ENCODE results near the gene COL4A2. TPM values are rescaled to one million over a fixed set of nuclear protein-coding genes. Genes with fewer than 3 reads are reported as not detected.

Gene COL4A2
- total and polyA plus RNA-seq, 2 donors (not counting 1 experiment from before 2014, with no cell fraction given), result 0.17 TPM; not detected in 1

- H4K20me1 ChIP-seq (ENCODE audit: control insufficient read depth, insufficient read depth, low read length, poor library complexity, severe bottlenecking), result no peaks in the 10 kb centered on the region
- DNase-seq, result no peak
- peaks cover 19% of the 10 kb centered on the region for H3K27me3 Mint-ChIP-seq
- H3K36me3 ChIP-seq (replicated peaks in 1 of 2; ENCODE audit: control extremely low read depth in 1 of 2, control insufficient read depth in 1 of 2, extremely low read depth in 1 of 2, insufficient read depth in 2 of 2, low read length in 1 of 2), result no peaks in the 10 kb centered on the region
- H3K27me3 ChIP-seq (replicated peaks in 1 of 4; ENCODE audit: control extremely low read depth in 1 of 4, control insufficient read depth in 3 of 4, insufficient read depth in 4 of 4, low read length in 3 of 4), result peaks cover 0 to 5% (median 2%) of the 10 kb centered on the region in 4 experiments
- H3K4me1 ChIP-seq (ENCODE audit: control insufficient read depth in 2 of 2, insufficient read depth in 2 of 2, low read length in 2 of 2), result no peaks in the 10 kb centered on the region
- H3K4me2 ChIP-seq (replicated peaks; ENCODE audit: low read depth, low read length, poor library complexity, severe bottlenecking), result no peak overlapping the region
- H2AFZ ChIP-seq (ENCODE audit: insufficient read depth, low read depth, low read length, poor library complexity, severe bottlenecking), result no peak overlapping the region
- TF ChIP-seq CTCF (IDR thresholded peaks at IDR 0.05), result no peak
- no peak for TF ChIP-seq EZH2 (IDR thresholded peaks at IDR 0.05; ENCODE audit: borderline replicate concordance, insufficient read depth, low read depth, low read length, poor library complexity, severe bottlenecking)
- ATAC-seq (ENCODE audit: low read depth), result no peak
- H3K9me3 ChIP-seq (ENCODE audit: control extremely low read depth in 1 of 3, control insufficient read depth in 2 of 3, insufficient read depth in 1 of 3, low read length in 2 of 3), result no peaks in the 10 kb centered on the region
- ChIA-PET CTCF (no interaction called here), POLR2A (no interaction called here)
- H3K79me2 ChIP-seq (ENCODE audit: control insufficient read depth, insufficient read depth, low read length), result no peaks in the 10 kb centered on the region
- H3K4me3 Mint-ChIP-seq, result no peak overlapping the region
- no peak overlapping the region for H3K9ac ChIP-seq (ENCODE audit: low read length)
- WGBS (ENCODE audit: insufficient coverage), result 62% methylated on average over 2 of the region's 7 CpGs
- H3K27ac Mint-ChIP-seq, result no peak overlapping the region
- no peaks in the 10 kb centered on the region for H3K4me1 Mint-ChIP-seq
- intact Hi-C loops (cut with micrococcal nuclease), result no loop called here
- H3K4me3 ChIP-seq (ENCODE audit: control extremely low read depth in 1 of 5, extremely low read depth in 1 of 5, insufficient read depth in 1 of 5, low read depth in 2 of 5, low read length in 4 of 5), result no peak overlapping the region
- no peak overlapping the region for H3K27ac ChIP-seq (ENCODE audit: low read length in 2 of 2)
- peaks cover 2% of the 10 kb centered on the region for H3K9me3 Mint-ChIP-seq (ENCODE audit: insufficient read depth)
Measured at GRCh38 chr13:110293037-110293436, 14.0 kb upstream of the COL4A2 start.

DNA sequence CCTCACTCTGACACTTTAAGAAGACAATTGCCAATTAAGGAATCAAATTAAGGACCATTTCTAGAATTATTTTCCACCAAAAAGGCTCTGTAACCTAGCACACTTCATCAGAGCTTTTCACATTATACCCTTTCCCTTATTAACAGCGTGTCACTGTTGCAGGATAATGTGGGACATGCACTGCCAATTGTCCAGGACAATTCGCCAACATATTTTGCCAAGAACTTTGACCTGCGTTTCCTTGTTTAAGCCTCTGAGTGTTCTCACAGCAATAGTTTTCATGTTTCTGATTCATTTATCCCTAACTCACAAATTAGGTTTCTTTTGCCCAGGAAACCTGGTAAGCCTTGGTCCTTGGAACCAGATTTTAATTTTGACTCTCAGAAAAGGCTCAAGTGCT lies 13.4 kb upstream of the COL4A2 start:
- 92% methylated on average over 3 of the region's 3 CpGs for WGBS (ENCODE audit: insufficient coverage)
- ChIA-PET CTCF (no interaction called here), POLR2A (no interaction called here)
- H3K36me3 ChIP-seq (replicated peaks in 1 of 2; ENCODE audit: control extremely low read depth in 1 of 2, control insufficient read depth in 1 of 2, extremely low read depth in 1 of 2, insufficient read depth in 2 of 2, low read length in 1 of 2), result no peaks in the 10 kb centered on the region
- no peak overlapping the region for H3K27ac Mint-ChIP-seq
- no peak overlapping the region for H3K9ac ChIP-seq (ENCODE audit: low read length)
- DNase-seq (no peak), ATAC-seq (ENCODE audit: low read depth) (no peak)
- peaks cover 2% of the 10 kb centered on the region for H3K9me3 Mint-ChIP-seq (ENCODE audit: insufficient read depth)
- H3K4me3 ChIP-seq (ENCODE audit: control extremely low read depth in 1 of 5, extremely low read depth in 1 of 5, insufficient read depth in 1 of 5, low read depth in 2 of 5, low read length in 4 of 5), result no peak overlapping the region
- no peaks in the 10 kb centered on the region for H4K20me1 ChIP-seq (ENCODE audit: control insufficient read depth, insufficient read depth, low read length, poor library complexity, severe bottlenecking)
- peaks cover 0 to 2% (median 0%) of the 10 kb centered on the region in 3 donors for H3K9me3 ChIP-seq (ENCODE audit: control extremely low read depth in 1 of 3, control insufficient read depth in 2 of 3, insufficient read depth in 1 of 3, low read length in 2 of 3)
- H2AFZ ChIP-seq (ENCODE audit: insufficient read depth, low read depth, low read length, poor library complexity, severe bottlenecking), result no peak overlapping the region
- no peaks in the 10 kb centered on the region for H3K4me1 Mint-ChIP-seq
- H3K79me2 ChIP-seq (ENCODE audit: control insufficient read depth, insufficient read depth, low read length), result no peaks in the 10 kb centered on the region
- no peak overlapping the region for H3K27ac ChIP-seq (ENCODE audit: low read length in 2 of 2)
- H3K27me3 Mint-ChIP-seq, result peaks cover 22% of the 10 kb centered on the region
- no peak for TF ChIP-seq EZH2 (IDR thresholded peaks at IDR 0.05; ENCODE audit: borderline replicate concordance, insufficient read depth, low read depth, low read length, poor library complexity, severe bottlenecking)
- TF ChIP-seq CTCF (IDR thresholded peaks at IDR 0.05), result no peak
- no peaks in the 10 kb centered on the region for H3K4me1 ChIP-seq (ENCODE audit: control insufficient read depth in 2 of 2, insufficient read depth in 2 of 2, low read length in 2 of 2)
- H3K27me3 ChIP-seq (replicated peaks in 1 of 4; ENCODE audit: control extremely low read depth in 1 of 4, control insufficient read depth in 3 of 4, insufficient read depth in 4 of 4, low read length in 3 of 4), result peaks cover 0 to 11% (median 5%) of the 10 kb centered on the region in 4 experiments
- no peak overlapping the region for H3K4me3 Mint-ChIP-seq
- intact Hi-C loops (cut with micrococcal nuclease), result no loop called here
- H3K4me2 ChIP-seq (replicated peaks; ENCODE audit: low read depth, low read length, poor library complexity, severe bottlenecking), result no peak overlapping the region

Data from B cell (primary cell).